ENCODE measurements around the gene RABGAP1L.
"Not testable (repeated sequence)": the region's sequence is repeated elsewhere in the genome, so short reads cannot be mapped to it uniquely, and the experiment has no call there.

DNA sequence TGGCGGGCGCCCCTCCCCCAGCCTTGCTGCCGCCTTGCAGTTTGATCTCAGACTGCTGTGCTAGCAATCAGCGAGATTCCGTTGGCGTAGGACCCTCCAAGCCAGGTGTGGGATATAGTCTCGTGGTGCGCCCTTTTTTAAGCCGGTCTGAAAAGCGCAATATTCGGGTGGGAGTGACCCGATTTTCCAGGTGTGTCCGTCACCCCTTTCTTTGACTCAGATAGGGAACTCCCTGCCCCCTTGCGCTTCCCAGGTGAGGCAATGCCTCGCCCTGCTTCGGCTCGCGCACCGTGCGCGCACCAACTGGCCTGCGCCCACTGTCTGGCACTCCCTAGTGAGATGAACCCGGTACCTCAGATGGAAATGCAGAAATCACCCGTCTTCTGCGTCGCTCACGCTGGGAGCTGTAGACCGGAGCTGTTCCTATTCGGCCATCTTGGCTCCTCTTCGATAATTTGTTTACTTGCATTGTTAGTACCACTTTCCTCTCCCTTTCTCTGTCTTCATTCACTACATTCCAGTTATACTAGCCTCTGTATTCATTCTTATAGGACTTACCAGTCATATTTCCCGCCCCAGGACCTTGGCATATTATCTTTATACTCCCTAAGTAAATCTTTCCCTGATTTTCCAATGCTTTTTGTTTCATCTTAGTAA, 79.7 kb downstream of the RABGAP1L start:
- not testable (repeated sequence) for TF ChIP-seq POLR2AphosphoS5, POLR2A (IDR thresholded peaks at IDR 0.05; ENCODE audit: low read depth, low read length)
